SK-N-MC (cell line): ENCODE results near the gene FIBIN.

Experiments
- EZH2 ChIP-seq: fragments of 200-600 bp; sonication (generic); IDR thresholded peaks from one replicate; pipeline ENCODE4 v1.6.1; 2017; ENCODE audit warnings: antibody characterized with exemption
- POLR2AphosphoS5 ChIP-seq: IDR thresholded peaks from 2 replicates; pipeline ENCODE4 v1.6.1; 2012; ENCODE audit warnings: mild to moderate bottlenecking, low read depth, low read length, borderline replicate concordance

DNA sequence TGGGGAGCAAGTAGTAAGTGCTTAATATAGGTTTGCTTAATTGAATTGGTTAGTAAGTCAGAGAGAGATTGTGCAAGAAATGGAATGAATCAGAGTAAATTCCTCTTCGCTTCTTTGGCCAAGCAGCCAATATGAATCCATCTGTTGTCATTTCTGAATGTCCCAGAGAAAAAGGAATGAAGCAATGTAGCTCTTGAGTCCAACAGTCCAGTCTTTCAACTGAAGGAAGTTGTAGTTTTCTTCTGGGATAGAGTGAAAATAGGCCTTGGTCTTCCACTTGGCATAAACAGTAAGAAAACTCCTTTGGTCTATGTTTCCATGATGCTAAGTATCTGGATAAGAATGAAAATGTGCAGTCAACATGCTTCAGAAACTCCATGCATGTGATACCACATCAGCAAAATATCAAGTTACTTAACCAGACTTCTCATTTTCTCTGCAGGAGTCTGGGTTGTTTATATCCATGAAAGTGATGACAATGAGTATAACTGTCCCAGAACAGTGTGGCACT is 1.8 kb upstream of the FIBIN start:
- TF ChIP-seq POLR2AphosphoS5 = no peak
- no peak for TF ChIP-seq EZH2
